Activated CD8-positive, alpha-beta memory T cell treated with anti-CD3 and anti-CD28 coated beads, Interleukin-2, amount 50 U/mL, for 24 hours (primary cell): Measurements from ENCODE around the gene TSKS.

ENCODE experiments used
- DNase-seq: peaks from one replicate; pipeline ENCODE4 v3.0.0-alpha.2; 2020; ENCODE audit errors: extremely low read depth

TSKS gene

GRCh38 chr19:49792829-49793560 is 29.9 kb upstream of the TSKS start:
- DNase-seq: no peak

- DNase-seq: no peak
Measured at GRCh38 chr19:49791776-49792445, 28.8 kb upstream of the TSKS start.

- DNase-seq: no peak
Measured at GRCh38 chr19:49790866-49791265, 27.8 kb upstream of the TSKS start.

DNA sequence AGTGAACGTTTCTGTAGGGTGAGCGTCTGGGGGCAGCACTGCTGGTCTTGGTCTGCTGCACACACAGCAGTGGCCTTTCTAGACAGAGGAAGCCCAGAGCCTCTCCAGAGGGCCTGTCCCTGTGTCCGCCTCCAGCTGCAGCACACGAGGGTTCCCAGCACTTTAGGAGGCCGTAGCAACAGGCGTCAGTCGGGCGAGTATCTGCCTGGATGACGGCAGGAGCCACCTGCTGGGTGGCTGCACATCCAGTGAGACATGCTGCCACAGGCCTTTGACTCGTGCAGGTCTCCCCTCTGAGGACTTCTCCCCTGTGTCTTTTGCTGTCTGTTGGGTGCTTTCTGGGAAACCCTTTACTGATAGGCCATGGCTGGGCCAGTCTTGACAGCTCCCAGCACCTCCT is 25.8 kb upstream of the TSKS start:
- no peak for DNase-seq

- DNase-seq: no peak
Measured at GRCh38 chr19:49787746-49788145, 24.6 kb upstream of the TSKS start.

GRCh38 chr19:49786376-49786820 is 23.3 kb upstream of the TSKS start:
- no peak for DNase-seq

DNA sequence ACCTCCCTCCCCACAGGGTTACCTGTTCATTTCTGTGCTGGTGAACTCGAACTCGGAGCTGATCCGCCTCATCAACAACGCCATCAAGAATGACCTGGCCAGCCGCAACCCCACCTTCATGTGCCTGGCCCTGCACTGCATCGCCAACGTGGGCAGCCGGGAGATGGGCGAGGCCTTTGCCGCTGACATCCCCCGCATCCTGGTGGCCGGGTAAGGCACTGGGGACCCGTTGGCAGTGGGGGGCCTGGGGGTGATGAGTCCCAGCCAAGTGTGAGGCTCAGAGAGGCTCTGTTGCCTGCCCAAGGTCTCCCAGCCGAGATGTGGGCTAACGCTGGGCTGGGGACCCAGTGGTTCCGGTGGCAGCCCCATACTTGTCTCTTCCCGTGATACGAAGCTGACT is 19.4 kb upstream of the TSKS start:
- DNase-seq: no peak

DNA sequence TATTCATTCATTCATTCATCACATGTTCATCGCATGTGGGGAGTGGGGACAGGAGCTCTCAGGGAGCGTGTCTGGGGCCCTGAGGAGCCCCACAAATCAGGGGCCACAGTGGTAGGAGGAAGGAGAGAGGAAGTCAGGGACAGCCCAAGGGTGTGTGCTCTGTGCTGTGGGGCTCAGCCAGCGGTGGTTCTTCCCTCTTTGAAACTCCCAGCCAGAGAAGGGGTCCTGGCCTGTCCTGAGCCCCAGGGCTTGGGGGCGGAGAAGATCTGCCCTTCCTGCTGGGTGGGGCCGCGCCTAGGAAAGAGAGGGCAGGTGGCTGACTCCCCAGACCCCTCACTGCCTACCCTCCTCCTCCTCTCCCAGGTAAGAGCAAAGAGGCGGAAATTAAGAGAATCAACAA is 18.3 kb upstream of the TSKS start:
- DNase-seq: no peak

DNA sequence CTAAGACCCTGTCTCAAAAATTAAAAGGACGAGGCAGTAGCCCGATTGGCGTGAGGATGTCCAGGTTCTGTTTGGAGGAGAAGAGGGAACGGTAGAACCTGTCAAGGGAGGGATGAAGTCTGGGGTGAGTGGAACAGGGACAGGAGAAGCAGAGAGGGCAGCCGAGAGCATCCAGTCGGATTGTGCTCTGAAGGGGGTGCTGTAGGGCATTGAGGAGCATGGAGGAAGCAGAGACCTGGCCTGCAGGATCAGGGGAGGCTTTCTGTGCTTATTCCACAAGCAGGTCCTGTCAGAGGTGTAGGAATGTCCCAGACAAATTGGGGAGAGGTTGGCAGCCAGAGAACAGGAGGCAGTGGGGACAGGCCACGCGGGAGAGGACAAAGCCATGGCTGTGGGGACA is 17.8 kb upstream of the TSKS start:
- no peak for DNase-seq

- no peak for DNase-seq
Measured at GRCh38 chr19:49779731-49780555, 16.8 kb upstream of the TSKS start.

- no peak for DNase-seq
Measured at GRCh38 chr19:49776371-49776764, 13.3 kb upstream of the TSKS start.

GRCh38 chr19:49775742-49776370 is 12.8 kb upstream of the TSKS start:
- DNase-seq: no peak

GRCh38 chr19:49774969-49775368 is 11.9 kb upstream of the TSKS start:
- DNase-seq: no peak

DNA sequence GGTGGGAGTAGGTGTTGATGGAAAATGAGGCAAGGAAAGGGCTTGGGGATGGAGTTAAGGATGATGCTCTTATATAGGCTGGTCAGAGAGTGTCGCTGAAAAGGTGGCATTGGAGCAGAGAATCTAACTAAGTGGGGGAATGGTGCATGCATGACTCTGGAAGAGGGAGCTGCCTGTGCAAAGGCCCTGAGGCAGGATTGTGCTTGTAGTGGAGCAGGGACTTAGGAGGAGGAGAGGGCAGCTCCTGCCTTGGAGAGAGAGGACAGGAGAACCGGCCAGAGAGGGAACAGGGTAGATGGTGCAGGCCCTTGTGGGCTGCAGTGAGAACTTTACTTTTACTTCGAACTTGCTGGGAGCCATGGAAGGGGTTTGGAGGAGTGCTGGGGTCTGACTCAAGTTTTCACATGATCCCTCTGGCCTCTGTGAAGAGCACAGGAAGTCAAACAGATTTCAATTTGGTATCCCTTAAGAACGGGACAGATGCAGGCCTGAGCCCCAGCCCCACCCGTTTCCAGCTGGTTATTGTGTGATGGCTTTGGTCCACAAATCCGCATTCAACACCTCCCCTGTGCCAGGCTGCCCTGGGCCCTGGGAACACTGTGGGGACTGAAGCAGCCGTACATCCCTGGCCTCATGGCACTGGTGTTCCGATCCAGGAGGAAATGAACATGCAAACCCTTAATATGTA is 10.7 kb upstream of the TSKS start:
- DNase-seq: no peak

DNA sequence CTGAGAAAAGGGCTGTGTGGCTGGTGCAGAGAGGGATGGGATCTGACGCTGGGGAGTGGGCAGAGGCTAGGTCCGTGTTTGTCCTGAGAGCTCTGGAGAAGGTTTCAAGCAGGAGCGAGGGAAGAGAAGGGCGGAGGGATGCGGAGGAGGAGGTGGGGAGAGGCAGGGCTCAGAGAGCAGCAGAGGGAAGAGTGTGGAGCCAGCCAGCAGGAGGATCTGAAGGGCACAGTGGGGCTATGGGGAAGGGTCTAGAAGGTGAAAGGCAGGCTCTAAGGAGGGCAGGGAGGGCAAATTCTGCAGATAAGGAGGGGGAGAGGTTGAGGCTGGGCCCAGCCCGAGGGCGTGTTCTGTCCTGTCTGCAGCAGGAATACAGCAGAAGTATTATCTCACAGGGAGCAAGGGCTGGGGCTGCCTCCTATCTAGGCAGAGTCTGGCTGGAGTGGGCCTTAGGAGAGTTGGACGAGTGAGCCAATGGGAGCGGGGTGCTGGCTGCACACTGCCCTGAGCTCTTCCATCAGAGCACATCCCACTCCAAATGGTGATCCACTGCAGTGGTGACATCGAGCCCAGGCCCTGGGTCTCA is 9.8 kb upstream of the TSKS start:
- DNase-seq: no peak

DNA sequence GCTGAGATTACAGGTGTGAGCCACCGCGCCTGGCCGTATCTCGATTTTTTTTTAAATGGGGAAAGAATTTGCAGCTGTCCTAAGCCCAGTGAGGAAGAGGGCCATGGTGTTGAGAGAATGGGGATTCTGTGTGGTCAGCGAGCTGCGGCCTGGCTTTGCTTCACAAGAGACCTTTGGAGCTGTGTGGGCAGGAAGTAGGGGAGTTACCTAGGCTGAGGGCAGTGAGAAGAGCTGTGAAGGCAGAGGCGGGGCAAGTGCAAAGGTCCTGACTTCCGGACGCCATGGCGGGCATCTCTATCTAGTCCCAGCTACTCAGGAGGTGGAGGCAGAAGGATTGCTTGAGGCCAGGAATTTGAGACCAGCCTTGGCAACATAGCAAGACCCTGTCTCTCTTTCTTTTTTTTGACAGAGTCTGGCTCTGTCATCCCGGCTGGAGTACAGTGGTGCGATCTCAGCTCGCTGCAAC is 8.6 kb upstream of the TSKS start:
- no peak for DNase-seq

DNA sequence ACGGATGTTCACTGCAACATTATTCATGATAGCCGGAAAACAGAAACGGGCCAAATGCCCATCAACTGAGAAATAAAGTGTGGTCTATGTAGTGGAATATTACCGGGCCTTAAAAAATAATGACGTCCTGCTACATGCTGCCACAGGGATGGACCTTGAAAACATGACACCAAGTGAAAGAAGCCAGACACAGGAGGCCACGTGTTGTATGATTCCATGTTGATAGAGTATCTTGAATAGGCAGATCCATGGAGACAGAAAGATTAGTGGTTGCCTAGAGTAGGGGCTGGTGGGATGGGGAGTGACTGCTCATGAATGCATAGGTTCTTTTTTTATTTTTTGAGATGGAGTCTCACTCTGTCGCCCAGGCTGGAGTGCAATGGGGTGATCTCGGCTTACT is 7.4 kb upstream of the TSKS start:
- no peak for DNase-seq

DNA sequence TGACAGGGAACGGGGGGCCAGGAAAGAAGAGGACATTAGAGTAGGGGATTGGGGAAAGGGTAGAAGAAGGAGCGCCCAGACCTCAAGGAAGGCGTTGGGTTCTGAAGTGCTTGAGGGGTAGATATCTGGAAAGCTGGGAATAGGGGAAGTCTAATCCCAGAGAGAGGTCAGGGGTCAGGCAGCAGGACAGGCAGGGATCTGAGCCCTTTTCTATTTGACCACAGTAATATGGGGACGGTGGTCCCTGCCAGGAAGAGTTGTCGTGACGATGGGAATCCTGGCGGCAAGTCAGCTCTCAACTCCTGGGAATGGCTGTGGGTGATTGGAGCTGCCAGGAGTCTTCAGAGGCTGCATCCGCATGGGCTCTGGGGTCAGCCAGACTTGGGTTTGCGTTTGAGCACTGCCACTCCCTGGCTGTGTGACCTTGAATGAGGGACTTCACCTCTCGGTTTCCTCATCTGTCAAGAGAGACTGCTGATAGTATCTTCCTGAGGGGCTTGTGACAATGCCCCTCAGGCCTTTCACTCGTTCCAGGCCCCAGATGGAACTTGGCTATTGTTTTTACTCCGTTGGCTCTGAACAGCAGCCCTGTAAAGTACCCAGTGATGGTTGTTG is 5.0 kb upstream of the TSKS start:
- DNase-seq: no peak

GRCh38 chr19:49767381-49767780 is 4.3 kb upstream of the TSKS start:
- no peak for DNase-seq

GRCh38 chr19:49766930-49767299 is 3.8 kb upstream of the TSKS start, which contains the start of gene AP2A1:
TSS of gene AP2A1 (plus strand) at chr19:49767001. CDS start at chr19:49767134, 133 bp downstream.
- no peak for DNase-seq
